ENCODE results near the gene ROCK2. TPM values are rescaled to one million over a fixed set of nuclear protein-coding genes. Genes with fewer than 3 reads are reported as not detected.

The ROCK2 gene
- total and polyA plus RNA-seq, 2 of the 8 experiments (the other 6 are each of a cell fraction or from before 2014, with no cell fraction given), result 2.7 to 29.0 TPM

- Histone ChIP-seq H3K23me2 (ENCODE audit: low read depth, low read length) (peaks cover 2% of the 10 kb centered on the region), H3K79me1 (ENCODE audit: low read depth, low read length) (no peaks in the 10 kb centered on the region), H4K91ac (replicated peaks; ENCODE audit: insufficient read length, low read length) (no peak overlapping the region), H3K27ac (ENCODE audit: low read depth, low read length) (no peak overlapping the region), H3K9me3 (ENCODE audit: insufficient read depth in 2 of 2, low read depth in 1 of 2, low read length in 1 of 2) (no peaks in the 10 kb centered on the region; a peak in 1 of 4 replicates), H2BK20ac (ENCODE audit: low read length) (no peak overlapping the region), H4K20me1 (replicated peaks in 1 of 2; ENCODE audit: control insufficient read depth in 1 of 2, insufficient read depth in 2 of 2, low read length in 2 of 2) (peaks cover 5 to 8% of the 10 kb centered on the region in 2 experiments), H2BK15ac (ENCODE audit: low read length) (no peak overlapping the region), H3K56ac (replicated peaks; ENCODE audit: insufficient read length, low read depth, low read length) (no peak overlapping the region), H3K36me3 (ENCODE audit: control insufficient read depth in 2 of 4, insufficient read depth in 4 of 4, low read length in 3 of 4) (no peaks in the 10 kb centered on the region), H3K27me3 (replicated peaks in 1 of 4; ENCODE audit: control insufficient read depth in 3 of 4, extremely low read depth in 1 of 4, insufficient read depth in 3 of 4, low read length in 3 of 4) (no peaks in the 10 kb centered on the region; a peak in 1 of 7 replicates), H2AFZ (ENCODE audit: low read length) (no peak overlapping the region), H2BK12ac (ENCODE audit: low read depth, low read length) (no peak overlapping the region), H4K5ac (ENCODE audit: insufficient read length, low read depth, low read length) (no peak overlapping the region), H3K4ac (replicated peaks; ENCODE audit: insufficient read length, low read depth, low read length) (no peak overlapping the region), H3K23ac (ENCODE audit: insufficient read length) (no peak overlapping the region), H3K14ac (ENCODE audit: insufficient read length) (no peak overlapping the region), H3K4me2 (ENCODE audit: insufficient read depth in 1 of 2, low read depth in 2 of 2, low read length in 2 of 2) (no peak overlapping the region), H2AK5ac (ENCODE audit: low read depth, low read length) (no peak overlapping the region), H3K9ac (replicated peaks in 1 of 4; ENCODE audit: extremely low read depth in 1 of 4, low read depth in 3 of 4, low read length in 3 of 4) (no peak overlapping the region), H2BK5ac (ENCODE audit: low read depth, low read length) (no peak overlapping the region), H3K79me2 (ENCODE audit: control insufficient read depth in 1 of 2, insufficient read depth in 2 of 2, low read length in 2 of 2) (peaks cover 10 to 99% of the 10 kb centered on the region in 2 experiments), H3K4me3 (ENCODE audit: extremely low read depth in 1 of 4, insufficient read depth in 2 of 4, low read depth in 3 of 4, low read length in 4 of 4) (no peak overlapping the region), H4K8ac (ENCODE audit: extremely low read depth, insufficient read depth, low read length) (no peak overlapping the region), H3K18ac (ENCODE audit: extremely low read depth, low read length) (no peak overlapping the region), H2BK120ac (replicated peaks; ENCODE audit: low read depth, low read length) (no peak overlapping the region), H3K4me1 (replicated peaks in 1 of 4; ENCODE audit: control insufficient read depth in 3 of 4, insufficient read depth in 4 of 4, low read length in 3 of 4) (peaks cover 0 to 5% (median 0%) of the 10 kb centered on the region in 4 experiments; a peak in 1 of 7 replicates)
- TF ChIP-seq KDM1A (IDR thresholded peaks at IDR 0.05; ENCODE audit: borderline replicate concordance, low read length) (peak; percentile 11; the same call in 1 of the 2 replicates), RAD21 (IDR thresholded peaks at IDR 0.05 in 1 of 2, conservative IDR thresholded peaks at IDR 0.05 in 1 of 2; ENCODE audit: low read depth in 2 of 2, low read length in 2 of 2) (no peak)
- FAIRE-seq (no peak), DNase-seq (ENCODE audit: low read depth in 1 of 2, low spot score in 2 of 2) (no peak)
- 92% methylated on average over 2 of the region's 2 CpGs; no CpG with 5 or more reads in 1 of the 2 experiments for WGBS, 2 experiments (ENCODE audit: extremely low coverage in 1 of 2, insufficient coverage in 1 of 2, insufficient read length in 1 of 2, insufficient replicate concordance in 2 of 2, low coverage in 1 of 2, low lambda C conversion rate in 2 of 2, missing lambda C conversion rate in 1 of 2)
- POLR2A ChIA-PET (ENCODE audit: partially characterized antibody), result no interaction called here
- CTCF ChIA-PET (ENCODE audit: partially characterized antibody), result no interaction called here
Observed at GRCh38 chr2:11337909-11338308, 6.5 kb downstream of the ROCK2 start.

Measured in H1 (cell line).